HG02938 (cell line): Measurements from ENCODE around the gene IL11RA.
A peak's percentile ranks its signal among the peaks of the same experiment; 100 is the strongest.

Experiments used
- ATAC-seq: cut with Tn5 transposase; IDR thresholded peaks from one replicate; pipeline ENCODE4 v1.9.1; 2021; ENCODE audit warnings: mild to moderate bottlenecking, moderate library complexity; ENCODE audit not compliant: unreplicated experiment

IL11RA gene

DNA sequence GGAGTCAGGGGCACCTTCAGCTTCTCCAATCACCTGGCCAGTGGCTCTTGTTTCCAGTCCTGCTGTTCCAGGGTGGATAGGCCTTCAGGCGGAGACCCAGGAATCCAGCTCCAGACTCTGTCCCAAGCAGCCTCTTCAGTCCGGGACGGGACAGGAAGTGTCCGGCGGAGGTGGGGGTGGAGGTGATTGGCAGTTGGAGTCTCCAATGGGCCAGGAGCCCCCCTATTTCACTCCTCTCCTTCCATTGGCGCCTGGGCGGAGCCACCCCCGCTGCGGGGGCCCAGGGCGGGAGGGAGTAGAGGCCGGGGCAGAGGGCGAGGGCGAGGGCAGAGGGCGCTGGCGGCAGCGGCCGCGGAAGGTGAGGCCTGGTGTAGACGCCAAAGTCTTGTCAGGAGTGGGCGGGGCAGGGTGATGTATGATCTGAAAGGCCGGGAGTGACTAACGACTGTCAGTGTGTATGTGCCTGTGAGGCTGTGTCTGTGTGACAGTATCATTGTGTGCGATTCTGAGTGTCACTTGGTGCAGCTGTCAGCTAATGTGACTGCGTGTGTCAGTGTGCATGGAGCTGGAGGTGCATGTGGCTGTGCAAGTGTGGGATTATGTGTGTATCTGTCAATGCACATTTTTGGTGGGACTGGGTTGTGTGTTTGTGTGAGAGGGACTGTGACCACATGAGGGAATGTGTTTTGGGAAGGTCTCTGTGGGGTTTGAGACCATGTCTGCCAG lies at the start of gene IL11RA:
Gene IL11RA (plus strand): TSS at position 310 of the 726 bp plus-strand sequence. CDS start 3,033 bp downstream, outside the sequence.
- no peak for ATAC-seq

GRCh38 chr9:34603610-34604231 lies 48.3 kb upstream of the IL11RA start:
- ATAC-seq, result peak; percentile 74

- ATAC-seq, result no peak
Measured at GRCh38 chr9:34606190-34606589, 45.8 kb upstream of the IL11RA start.

- ATAC-seq, result no peak
Measured at GRCh38 chr9:34606905-34607304, 45.1 kb upstream of the IL11RA start.

GRCh38 chr9:34607331-34607730 lies 44.7 kb upstream of the IL11RA start:
- no peak for ATAC-seq

- no peak for ATAC-seq
Measured at GRCh38 chr9:34610434-34611206, 41.4 kb upstream of the IL11RA start.

GRCh38 chr9:34611251-34611810 lies 40.7 kb upstream of the IL11RA start:
- ATAC-seq, result no peak

DNA sequence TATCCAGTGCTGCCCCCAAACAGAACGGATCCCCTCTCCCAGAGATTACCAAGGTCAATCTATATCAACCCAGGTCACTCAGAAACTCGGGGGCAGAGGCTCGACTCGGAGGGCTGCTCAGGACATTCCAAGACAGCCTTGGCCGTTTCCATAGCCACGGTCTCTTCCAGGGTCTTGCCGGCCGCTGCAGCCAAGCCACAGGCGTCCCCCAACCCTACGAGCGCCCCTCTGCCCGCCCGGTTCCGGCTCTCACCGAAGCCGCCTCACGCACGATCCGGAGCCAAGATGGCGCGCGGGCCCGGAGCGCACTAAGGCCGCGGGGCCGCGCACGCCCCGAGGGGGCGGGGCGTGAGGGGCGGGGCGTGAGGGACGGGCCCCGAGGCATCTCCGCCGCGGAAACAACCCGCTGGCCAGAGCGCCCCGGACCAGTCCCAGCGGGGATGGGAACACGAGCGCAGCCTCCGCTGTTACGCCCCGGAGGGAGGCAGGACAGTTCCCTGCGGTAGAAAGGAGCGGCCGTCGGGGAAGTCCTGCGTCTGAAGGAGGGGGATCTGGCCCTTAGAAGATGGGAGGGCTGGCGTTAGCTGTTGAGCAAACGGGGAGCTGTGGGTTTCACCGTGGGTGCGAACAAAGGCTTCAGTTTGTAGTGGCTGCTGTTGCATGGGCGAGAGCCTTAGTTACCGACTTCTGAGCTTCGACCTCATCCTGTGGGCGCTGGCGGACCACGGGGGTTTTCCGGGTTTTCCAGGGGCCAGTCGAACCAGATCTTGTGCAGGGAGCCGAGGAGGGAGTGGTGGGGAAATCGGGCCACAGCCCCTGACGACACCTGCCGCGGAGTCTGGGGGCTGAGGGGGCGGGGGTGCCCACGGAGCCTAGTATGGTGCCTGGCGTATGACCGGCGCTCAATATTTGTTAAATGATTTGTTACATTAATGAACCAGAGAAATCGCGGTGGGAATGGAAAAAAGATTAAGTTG lies 39.9 kb upstream of the IL11RA start, which contains the start of gene RPP25L:
Gene RPP25L (minus strand): TSS at position 287 of the 977 bp plus-strand sequence. CDS start 801 bp downstream, outside the sequence.
- ATAC-seq, result peak; percentile 51

DNA sequence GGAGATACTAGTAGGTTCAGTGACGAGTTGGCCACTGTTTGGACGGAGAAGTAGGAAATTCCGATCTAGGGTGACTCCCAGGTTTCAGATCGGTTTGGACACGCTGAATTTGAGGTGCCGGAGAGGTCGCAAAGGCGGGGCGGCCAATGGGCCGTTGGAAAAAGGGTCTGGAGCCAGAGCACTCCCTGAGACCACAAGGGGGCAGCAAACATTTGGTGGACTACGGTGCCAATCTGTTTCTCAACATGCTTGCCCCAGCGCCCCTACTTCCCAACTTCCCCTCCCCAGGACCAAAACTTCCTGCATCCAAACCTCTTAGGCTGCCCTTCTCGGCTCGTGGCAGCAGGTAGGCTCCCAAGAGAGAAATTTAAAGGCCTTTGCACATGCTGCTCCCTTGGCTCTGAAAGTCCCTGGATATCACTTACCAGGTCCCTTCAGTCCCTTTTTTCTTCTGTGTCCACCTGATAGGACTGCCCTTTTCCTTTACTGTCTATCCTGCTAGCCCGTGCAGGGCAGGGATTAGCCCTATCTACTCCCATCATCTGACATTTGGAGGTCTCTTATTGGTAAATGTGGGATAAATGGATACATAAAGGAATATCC lies 39.1 kb upstream of the IL11RA start:
- ATAC-seq, result no peak

DNA sequence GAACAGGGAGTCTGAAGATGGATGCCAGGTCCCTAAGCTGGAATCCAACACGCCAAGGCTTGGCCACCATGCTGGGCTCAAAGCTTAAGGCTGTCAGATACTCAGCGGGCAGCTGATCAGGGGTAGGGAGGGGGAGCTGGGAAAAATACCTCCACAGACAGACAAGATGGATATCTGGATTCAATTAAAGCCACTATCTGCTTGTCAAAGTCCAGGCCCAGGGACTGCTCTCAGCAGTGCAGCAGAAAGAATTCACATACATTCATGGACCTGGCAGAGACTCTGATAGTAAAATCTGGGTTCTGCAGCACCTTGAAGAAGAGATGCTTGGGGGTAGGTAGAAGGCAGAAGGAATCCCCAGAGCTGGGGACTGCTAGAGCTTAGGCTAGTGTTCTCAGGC lies 36.9 kb upstream of the IL11RA start:
- no peak for ATAC-seq

- ATAC-seq, result peak; percentile 96
Measured at GRCh38 chr9:34620061-34620994, 31.7 kb upstream of the IL11RA start, which contains the start of gene DCTN3. DCTN3 (minus strand) TSS chr9:34620495; CDS start chr9:34620464, 31 bp downstream.

DNA sequence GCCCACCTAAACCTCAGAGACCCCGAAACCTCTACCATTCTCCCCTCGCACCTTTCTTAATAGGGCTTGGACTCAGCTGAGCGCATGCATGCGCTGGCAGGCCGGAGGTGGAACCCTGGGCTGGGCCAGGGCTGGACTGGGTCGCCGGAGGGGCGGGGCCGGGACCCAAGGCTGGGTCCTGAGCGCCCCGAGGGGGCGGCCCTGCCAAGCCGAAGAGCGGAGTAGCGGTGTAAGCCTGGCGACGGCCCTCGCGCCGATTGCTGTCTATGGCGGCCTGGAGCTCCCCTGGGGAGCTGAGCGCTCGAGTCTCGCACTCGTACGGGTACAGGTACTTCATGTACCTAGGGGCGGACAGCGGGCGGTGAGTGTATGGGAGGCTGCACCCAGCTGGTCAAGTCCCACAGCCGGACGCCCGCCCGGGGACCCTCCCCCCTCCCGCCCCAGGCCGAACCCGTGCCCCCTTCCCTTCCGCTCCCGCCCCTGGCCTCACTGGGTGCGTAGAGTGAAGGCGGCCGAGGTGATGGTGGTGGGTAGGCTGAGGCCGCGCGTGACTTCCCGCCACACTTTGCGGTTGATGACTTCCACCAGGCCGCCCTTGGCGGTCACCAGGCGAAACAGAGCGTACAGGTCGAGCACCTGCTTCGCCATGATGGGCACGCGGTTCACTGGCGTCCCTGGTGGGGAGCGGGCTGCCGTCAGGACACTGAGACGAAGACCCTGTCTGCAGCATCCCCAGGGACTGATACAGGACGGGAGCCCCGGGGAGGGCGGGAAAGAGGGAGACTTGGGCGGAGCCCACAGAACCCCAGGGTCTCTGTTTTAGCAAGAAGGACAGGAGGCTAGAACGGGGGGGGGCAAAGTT lies 28.4 kb upstream of the IL11RA start:
- no peak for ATAC-seq

DNA sequence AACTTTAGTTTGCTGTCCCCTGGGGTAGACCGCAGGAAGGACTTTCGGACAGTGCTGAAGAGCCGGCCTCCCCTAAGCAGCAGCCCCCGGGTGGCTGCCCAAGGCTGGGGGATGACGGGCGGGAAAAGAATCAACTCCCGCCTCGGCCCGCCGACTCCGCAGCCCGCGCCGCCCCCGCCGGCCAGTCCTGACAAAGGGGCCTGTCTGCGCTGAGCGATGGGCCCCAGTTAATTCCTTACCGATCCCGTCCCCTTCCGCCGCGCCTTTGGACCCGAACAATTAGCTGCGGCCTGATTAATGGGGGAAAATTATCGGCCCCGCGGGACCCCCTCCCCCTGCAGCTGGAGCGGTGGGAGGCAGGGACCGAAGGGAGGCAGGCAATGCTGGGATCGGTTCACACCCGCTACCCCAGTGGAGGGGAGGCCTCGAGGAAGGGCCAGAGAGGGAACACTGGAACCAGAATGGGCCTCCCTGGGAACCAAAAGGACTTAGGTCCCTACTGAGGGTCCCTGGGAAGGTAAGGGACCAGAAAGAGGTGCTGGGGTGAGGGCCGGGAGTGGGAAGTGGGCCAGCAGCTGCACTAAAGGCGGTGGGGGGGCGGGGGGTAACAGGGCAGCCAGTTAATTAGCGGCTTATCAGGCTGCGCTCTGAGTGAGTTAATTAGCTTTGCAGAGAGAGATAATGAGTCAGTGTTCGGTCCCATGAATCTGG lies 27.4 kb upstream of the IL11RA start:
- no peak for ATAC-seq

- no peak for ATAC-seq
Measured at GRCh38 chr9:34625186-34625486, 26.8 kb upstream of the IL11RA start.

DNA sequence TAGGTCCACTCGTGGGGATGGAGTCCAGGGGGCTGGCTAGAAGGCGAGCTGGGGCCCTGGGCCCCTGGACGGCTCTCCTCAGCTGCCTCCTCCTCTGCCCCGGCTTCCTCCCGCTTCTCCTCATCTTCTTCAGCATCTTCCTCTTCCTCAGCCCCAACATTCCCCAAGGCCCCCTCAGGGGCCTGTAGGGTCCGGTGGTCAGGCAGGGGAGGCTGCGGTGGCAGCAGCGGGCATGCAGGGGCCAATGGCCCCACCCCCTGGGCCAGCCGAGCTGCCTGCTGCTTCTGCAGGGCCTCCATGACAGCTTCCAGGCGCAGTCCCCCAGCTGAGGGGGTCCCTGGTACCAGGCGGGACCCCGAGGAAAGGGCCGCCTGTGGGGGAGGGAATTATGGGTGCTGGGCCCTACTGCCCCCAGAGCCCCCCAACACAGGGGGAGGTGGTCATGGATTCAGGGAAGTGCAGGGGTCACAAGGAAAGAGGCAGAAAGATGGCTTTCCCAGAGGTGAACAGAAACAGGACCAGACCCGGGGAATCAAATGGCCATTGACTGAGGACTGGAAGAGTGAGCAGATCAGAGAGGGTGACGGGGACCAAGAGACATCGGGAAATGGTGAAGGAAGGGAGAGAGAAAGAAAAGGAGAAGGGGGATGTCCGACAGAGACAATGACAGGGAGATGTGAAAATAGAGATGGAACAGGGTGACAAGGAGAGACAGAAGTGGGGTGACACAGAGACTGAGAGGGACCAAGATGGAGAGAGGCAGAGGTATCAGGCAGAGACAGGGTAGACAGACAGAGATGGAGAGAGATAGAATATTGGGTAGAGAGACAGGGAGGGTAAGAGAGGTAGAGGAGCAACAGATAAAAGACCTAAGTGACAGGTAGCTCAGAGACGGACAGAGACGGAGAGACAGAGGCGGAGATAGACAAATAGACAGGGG lies 24.0 kb upstream of the IL11RA start:
- no peak for ATAC-seq
